ENCODE data around the gene ZIC2.

The ZIC2 gene

GRCh38 chr13:99953138-99953755 is 28.3 kb upstream of the ZIC2 start:
- no peaks in the 10 kb centered on the region for H3K36me3 ChIP-seq (replicated peaks; ENCODE audit: low read depth, low read length)
- no peak overlapping the region for H3K27ac ChIP-seq (ENCODE audit: low read length)
- H3K4me2 ChIP-seq (ENCODE audit: low read length) = no peak overlapping the region
- no peak overlapping the region for H3K4me3 ChIP-seq (ENCODE audit: low read length)
- TF ChIP-seq CTCF (IDR thresholded peaks at IDR 0.05; ENCODE audit: low read depth, low read length) (no peak), EZH2phosphoT487 (IDR thresholded peaks at IDR 0.05; ENCODE audit: low read depth) (no peak)
- H3K9me3 ChIP-seq (ENCODE audit: insufficient read depth, low read length) = no peaks in the 10 kb centered on the region
- H3K9ac ChIP-seq (ENCODE audit: low read length) = no peak overlapping the region
- no peak overlapping the region for H2AFZ ChIP-seq (ENCODE audit: low read depth, low read length)
- no peaks in the 10 kb centered on the region for H3K79me2 ChIP-seq (ENCODE audit: low read length)
- no peaks in the 10 kb centered on the region for H3K4me1 ChIP-seq (ENCODE audit: low read length)
- peaks cover 17% of the 10 kb centered on the region for H3K27me3 ChIP-seq (ENCODE audit: low read depth, low read length)
- H4K20me1 ChIP-seq (ENCODE audit: insufficient read depth, low read length) = no peaks in the 10 kb centered on the region

- H3K27me3 ChIP-seq (ENCODE audit: low read depth, low read length) = peaks cover 10% of the 10 kb centered on the region
Observed at GRCh38 chr13:99955107-99955746, 26.4 kb upstream of the ZIC2 start.

GRCh38 chr13:99955747-99956472 is 25.7 kb upstream of the ZIC2 start:
- Histone ChIP-seq H3K36me3 (replicated peaks; ENCODE audit: low read depth, low read length) (no peaks in the 10 kb centered on the region), H4K20me1 (ENCODE audit: insufficient read depth, low read length) (no peaks in the 10 kb centered on the region), H3K27ac (ENCODE audit: low read length) (no peak overlapping the region), H2AFZ (ENCODE audit: low read depth, low read length) (no peak overlapping the region), H3K4me1 (ENCODE audit: low read length) (no peaks in the 10 kb centered on the region), H3K79me2 (ENCODE audit: low read length) (no peaks in the 10 kb centered on the region), H3K27me3 (ENCODE audit: low read depth, low read length) (0 out of 2 replicates have a peak, but pooled peaks cover 4% of the 10 kb centered on the region), H3K9ac (ENCODE audit: low read length) (no peak overlapping the region), H3K4me3 (ENCODE audit: low read length) (no peak overlapping the region), H3K4me2 (ENCODE audit: low read length) (no peak overlapping the region), H3K9me3 (ENCODE audit: insufficient read depth, low read length) (no peaks in the 10 kb centered on the region)
- no peak for TF ChIP-seq CTCF (IDR thresholded peaks at IDR 0.05; ENCODE audit: low read depth, low read length)
- TF ChIP-seq EZH2phosphoT487 (IDR thresholded peaks at IDR 0.05; ENCODE audit: low read depth) = no peak

More at GRCh38 chr13:99955107-99955746, 26.4 kb upstream of the ZIC2 start:
- Histone ChIP-seq H3K9me3 (ENCODE audit: insufficient read depth, low read length) (no peaks in the 10 kb centered on the region), H3K27ac (ENCODE audit: low read length) (no peak overlapping the region), H3K79me2 (ENCODE audit: low read length) (no peaks in the 10 kb centered on the region), H3K4me1 (ENCODE audit: low read length) (no peaks in the 10 kb centered on the region), H3K36me3 (replicated peaks; ENCODE audit: low read depth, low read length) (no peaks in the 10 kb centered on the region), H2AFZ (ENCODE audit: low read depth, low read length) (no peak overlapping the region), H3K4me2 (ENCODE audit: low read length) (no peak overlapping the region), H4K20me1 (ENCODE audit: insufficient read depth, low read length) (no peaks in the 10 kb centered on the region), H3K9ac (ENCODE audit: low read length) (no peak overlapping the region), H3K4me3 (ENCODE audit: low read length) (no peak overlapping the region)
- TF ChIP-seq EZH2phosphoT487 (IDR thresholded peaks at IDR 0.05; ENCODE audit: low read depth) (no peak), CTCF (IDR thresholded peaks at IDR 0.05; ENCODE audit: low read depth, low read length) (no peak)

Measured in OCI-LY3 (cell line).